ENCODE results near the gene SLCO3A1.

GRCh38 chr15:92077353-92078085 is 224.0 kb downstream of the SLCO3A1 start:
- no peak for TF ChIP-seq POLR2A (IDR thresholded peaks at IDR 0.05; ENCODE audit: low read length)
- no peak for TF ChIP-seq GATA1 (IDR thresholded peaks at IDR 0.05; ENCODE audit: low read depth, low read length)

All from erythroblast (primary cell).